MCF 10A (cell line): Measurements from ENCODE around the gene MRE11. TPM values are rescaled to one million over a fixed set of nuclear protein-coding genes. Genes with fewer than 3 reads are reported as not detected.
"Not testable (repeated sequence)": the region's sequence is repeated elsewhere in the genome, so short reads cannot be mapped to it uniquely, and the experiment has no call there.

Experiments used
- BruUV-seq: library from RNA; stranded (reverse); fragments of 400-500 nt; replicated peaks from 2 replicates; lab custom pipeline; 2021; lab: Mats Ljungman, UMichigan
- CTCF ChIA-PET: fragments of 300-600 bp; sonication (Branson Sonifier 250); formaldehyde crosslinking; extraction: SDS; loops from one replicate; lab custom pipeline; 2021; ENCODE audit warnings: antibody characterized with exemption, inconsistent platforms; lab: Yijun Ruan, JAX
- POLR2A ChIA-PET: fragments of 300-600, 350-650 bp; sonication (Branson Sonifier 250); formaldehyde crosslinking; extraction: SDS; loops from one replicate; lab custom pipeline; 2020; ENCODE audit warnings: antibody characterized with exemption, inconsistent platforms; lab: Yijun Ruan, JAX
- DNase-seq: peaks from one replicate; pipeline ENCODE4 v3.0.0-alpha.2; 2018; ENCODE audit not compliant: unreplicated experiment
- H3K27ac Mint-ChIP-seq: one replicate; pipeline ENCODE4 v1.8.0; 2022; ENCODE audit warnings: mild to moderate bottlenecking, low read depth, mixed read lengths; ENCODE audit not compliant: unreplicated experiment
- H3K27me3 Mint-ChIP-seq: one replicate; pipeline ENCODE4 v1.8.0; 2022; ENCODE audit warnings: mixed read lengths; ENCODE audit not compliant: insufficient read depth, unreplicated experiment
- H3K36me3 Mint-ChIP-seq: one replicate; pipeline ENCODE4 v1.8.0; 2022; ENCODE audit warnings: mild to moderate bottlenecking, moderate library complexity, mixed read lengths; ENCODE audit not compliant: insufficient read depth, unreplicated experiment
- H3K4me1 Mint-ChIP-seq: one replicate; pipeline ENCODE4 v1.8.0; 2022; ENCODE audit warnings: mixed read lengths; ENCODE audit not compliant: insufficient read depth, unreplicated experiment
- H3K4me3 Mint-ChIP-seq: one replicate; pipeline ENCODE4 v1.8.0; 2022; ENCODE audit warnings: mild to moderate bottlenecking, moderate library complexity, mixed read lengths; ENCODE audit not compliant: unreplicated experiment
- H3K9me3 Mint-ChIP-seq: one replicate; pipeline ENCODE4 v1.8.0; 2022; ENCODE audit warnings: mixed read lengths; ENCODE audit not compliant: unreplicated experiment
- CTCF ChIP-seq: fragments of 200-600 bp; IDR thresholded peaks from one replicate; pipeline ENCODE4 v1.8.0; 2022; ENCODE audit warnings: antibody characterized with exemption, mild to moderate bottlenecking; ENCODE audit not compliant: unreplicated experiment
- intact Hi-C: fragments of 100-400 bp; cut with micrococcal nuclease; formaldehyde crosslinking; loops from 2 replicates; pipeline ENCODE4 v1.14.1; 2022
- total RNA-seq: library from RNA; stranded (reverse); gene quantifications from 2 replicates; pipeline ENCODE4 v1.2.3, GENCODE V29; 2022

The MRE11 gene
- total RNA-seq, 1 experiment from 2014 or later, result 13.2 TPM

GRCh38 chr11:94515398-94515797, 21.8 kb upstream of the MRE11 start:
- ChIA-PET POLR2A (no interaction called here), CTCF (interaction anchor here (0.6 to 9.8 kb wide), 7 partner anchors 10 to 717 kb away, joined by 3 to 177 read pairs (median 8); no protein-coding TSS in a partner anchor)
- no peak for DNase-seq
- BruUV-seq, result no TSS peak
- H3K4me3 Mint-ChIP-seq, result no peak overlapping the region
- peaks cover 6% of the 10 kb centered on the region for H3K36me3 Mint-ChIP-seq
- H3K27ac Mint-ChIP-seq, result no peak overlapping the region
- intact Hi-C loops, result loop anchor here (5.0 to 10.0 kb wide), 3 partner anchors 382 to 1909 kb away; partner anchors contain the start of gene SRSF8
- no peak for TF ChIP-seq CTCF
- H3K9me3 Mint-ChIP-seq, result no peaks in the 10 kb centered on the region
- H3K27me3 Mint-ChIP-seq, result no peaks in the 10 kb centered on the region
- peaks cover 21% of the 10 kb centered on the region for H3K4me1 Mint-ChIP-seq

DNA sequence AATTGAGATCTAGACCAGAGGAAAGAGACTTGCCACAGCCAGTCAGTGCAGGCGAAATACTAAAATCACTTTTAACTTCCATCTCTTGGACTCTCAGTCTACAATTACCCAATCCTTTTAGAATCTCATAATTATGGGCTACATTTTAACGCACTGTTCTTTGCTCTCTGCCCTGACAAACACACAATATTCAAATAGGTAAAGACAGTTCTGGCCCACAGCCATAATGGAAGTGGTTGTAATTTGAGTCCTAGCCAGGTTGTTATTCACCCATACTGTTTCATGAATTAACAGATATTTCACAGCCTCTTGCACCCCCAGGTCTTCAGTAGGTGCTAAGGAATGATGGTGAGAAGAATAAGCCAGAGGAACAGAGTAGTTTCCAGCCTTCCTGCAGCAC, 19.4 kb upstream of the MRE11 start:
- intact Hi-C loops, result loop anchor here (10.0 kb wide), 1 partner anchor 1912 kb away; no protein-coding TSS in a partner anchor
- H3K36me3 Mint-ChIP-seq, result peaks cover 6% of the 10 kb centered on the region
- DNase-seq, result peak; percentile 63
- BruUV-seq, result no TSS peak
- H3K27ac Mint-ChIP-seq, result no peak overlapping the region
- TF ChIP-seq CTCF, result no peak
- no peaks in the 10 kb centered on the region for H3K27me3 Mint-ChIP-seq
- peaks cover 21% of the 10 kb centered on the region for H3K4me1 Mint-ChIP-seq
- peak overlapping the region; percentile 77 for H3K4me3 Mint-ChIP-seq
- ChIA-PET POLR2A (interaction anchor here (0.9 kb wide), 1 partner anchor 19 kb away, joined by 3 read pairs; the partner anchor contains the start of genes ANKRD49 and MRE11), CTCF (interaction anchor here (0.6 to 1.1 kb wide), 3 partner anchors 8 to 1281 kb away, joined by 4 to 5 read pairs (median 4); no protein-coding TSS in a partner anchor)
- H3K9me3 Mint-ChIP-seq, result no peaks in the 10 kb centered on the region

- H3K27me3 Mint-ChIP-seq, result no peaks in the 10 kb centered on the region
- no peak within 1 kb of the TSS for H3K27ac Mint-ChIP-seq
- POLR2A ChIA-PET, result interaction anchor here (0.9 kb wide), 1 partner anchor 18 kb away, joined by 3 read pairs; the partner anchor contains the start of genes ANKRD49 and MRE11
- H3K9me3 Mint-ChIP-seq, result no peaks in the 10 kb centered on the region
- no peak for TF ChIP-seq CTCF
- intact Hi-C loops, result loop anchor here (10.0 kb wide), 1 partner anchor 1913 kb away; no protein-coding TSS in a partner anchor
- peaks cover 21% of the 10 kb centered on the region for H3K4me1 Mint-ChIP-seq
- no TSS peak for BruUV-seq
- CTCF ChIA-PET, result interaction anchor here (0.6 to 1.3 kb wide), 6 partner anchors 9 to 1280 kb away, joined by 3 to 5 read pairs (median 4); no protein-coding TSS in a partner anchor
- DNase-seq, result peak; percentile 19
- H3K36me3 Mint-ChIP-seq, result peaks cover 6% of the 10 kb centered on the region
- H3K4me3 Mint-ChIP-seq, result peak within 1 kb of the TSS; percentile 77
Measured at GRCh38 chr11:94511932-94512781, 18.5 kb upstream of the MRE11 start, which contains the start of gene C11orf97. Gene C11orf97, plus strand, starts transcription at chr11:94512461. Its CDS starts 68 bp downstream, at chr11:94512529.

DNA sequence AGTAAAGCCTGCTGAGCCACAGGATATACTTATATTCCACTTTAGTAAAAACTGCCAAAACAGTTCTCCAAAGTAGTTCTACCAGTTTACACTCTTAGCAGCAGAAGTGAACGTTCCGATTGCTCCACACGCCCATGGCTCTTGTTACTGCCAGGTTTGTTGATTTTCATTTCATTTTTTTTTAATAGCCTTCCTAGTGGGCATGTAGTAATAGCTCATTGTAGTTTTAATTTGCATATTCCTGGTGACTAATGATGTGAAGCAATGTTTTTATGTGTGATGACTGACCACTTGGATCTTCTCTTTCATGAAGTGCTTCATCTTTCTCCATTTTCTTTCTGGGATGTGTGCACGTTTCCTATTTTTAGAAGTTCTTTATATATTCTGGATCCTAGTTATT, 13.8 kb upstream of the MRE11 start:
- H3K36me3 Mint-ChIP-seq, result peaks cover 6% of the 10 kb centered on the region

DNA sequence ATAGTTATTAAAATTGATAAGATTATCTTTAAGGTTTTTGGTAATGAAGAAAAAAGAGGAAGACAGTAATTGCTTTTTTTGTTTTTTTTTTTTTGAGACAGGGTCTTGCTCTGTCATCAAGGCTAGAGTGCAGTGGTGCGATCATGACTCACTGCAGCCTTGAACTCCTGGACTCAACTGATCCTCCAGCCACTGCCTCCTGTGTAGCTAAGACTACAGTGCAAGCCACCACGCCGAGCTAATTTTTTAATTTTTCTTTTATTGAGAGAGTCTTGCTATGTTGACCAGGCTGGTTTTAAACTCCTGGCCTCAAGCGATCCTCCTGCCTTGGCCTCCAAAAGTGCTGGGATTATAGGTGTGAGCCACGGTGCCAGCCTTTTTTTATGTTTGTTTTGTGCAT, 12.9 kb upstream of the MRE11 start:
- intact Hi-C loops, BruUV-seq, H3K9me3 Mint-ChIP-seq, H3K27me3 Mint-ChIP-seq, H3K27ac Mint-ChIP-seq, POLR2A ChIA-PET, H3K4me3 Mint-ChIP-seq, H3K4me1 Mint-ChIP-seq, H3K36me3 Mint-ChIP-seq, DNase-seq: not testable (repeated sequence)
- CTCF ChIA-PET, result interaction anchor here (0.6 to 1.5 kb wide), 5 partner anchors 30 to 773 kb away, joined by 3 to 6 read pairs (median 3); no protein-coding TSS in a partner anchor

More for the DNA sequence above, 13.8 kb upstream of the MRE11 start:
- Mint-ChIP-seq H3K4me1 (peaks cover 6% of the 10 kb centered on the region), H3K27me3 (no peaks in the 10 kb centered on the region), H3K9me3 (no peaks in the 10 kb centered on the region), H3K4me3 (no peak overlapping the region), H3K27ac (no peak overlapping the region)
- DNase-seq, result peak; percentile 41
- TF ChIP-seq CTCF, result no peak
- ChIA-PET CTCF (interaction anchor here (0.5 to 1.7 kb wide), 10 partner anchors 11 to 861 kb away, joined by 3 to 8 read pairs (median 4); no protein-coding TSS in a partner anchor), POLR2A (interaction anchor here (1.2 to 1.4 kb wide), 2 partner anchors 12 kb away, joined by 3 to 4 read pairs; no protein-coding TSS in a partner anchor)
- intact Hi-C loops, result no loop called here
- no TSS peak for BruUV-seq
